ENCODE results near the gene ZDHHC8.

DNA sequence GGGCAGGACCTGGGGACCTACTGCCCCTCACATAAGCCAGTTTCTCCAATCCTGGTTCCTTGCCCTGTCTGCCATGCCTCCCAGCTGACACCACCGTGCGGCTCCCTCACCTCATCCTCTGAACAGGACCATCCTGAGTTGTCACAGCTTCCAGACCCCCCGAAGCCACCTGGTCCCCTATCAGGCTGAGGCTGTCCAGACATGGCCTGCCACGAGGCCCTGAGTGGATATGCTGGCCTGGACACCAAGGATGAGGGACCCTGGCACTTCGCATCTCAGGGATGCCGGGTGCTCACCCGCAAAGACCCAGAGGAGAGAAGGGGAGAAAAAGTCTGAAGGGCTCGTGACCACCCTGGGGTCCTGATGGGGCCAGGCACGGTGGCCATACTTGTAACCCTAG, 35.1 kb downstream of the ZDHHC8 start:
- TF ChIP-seq, protein P1, sequence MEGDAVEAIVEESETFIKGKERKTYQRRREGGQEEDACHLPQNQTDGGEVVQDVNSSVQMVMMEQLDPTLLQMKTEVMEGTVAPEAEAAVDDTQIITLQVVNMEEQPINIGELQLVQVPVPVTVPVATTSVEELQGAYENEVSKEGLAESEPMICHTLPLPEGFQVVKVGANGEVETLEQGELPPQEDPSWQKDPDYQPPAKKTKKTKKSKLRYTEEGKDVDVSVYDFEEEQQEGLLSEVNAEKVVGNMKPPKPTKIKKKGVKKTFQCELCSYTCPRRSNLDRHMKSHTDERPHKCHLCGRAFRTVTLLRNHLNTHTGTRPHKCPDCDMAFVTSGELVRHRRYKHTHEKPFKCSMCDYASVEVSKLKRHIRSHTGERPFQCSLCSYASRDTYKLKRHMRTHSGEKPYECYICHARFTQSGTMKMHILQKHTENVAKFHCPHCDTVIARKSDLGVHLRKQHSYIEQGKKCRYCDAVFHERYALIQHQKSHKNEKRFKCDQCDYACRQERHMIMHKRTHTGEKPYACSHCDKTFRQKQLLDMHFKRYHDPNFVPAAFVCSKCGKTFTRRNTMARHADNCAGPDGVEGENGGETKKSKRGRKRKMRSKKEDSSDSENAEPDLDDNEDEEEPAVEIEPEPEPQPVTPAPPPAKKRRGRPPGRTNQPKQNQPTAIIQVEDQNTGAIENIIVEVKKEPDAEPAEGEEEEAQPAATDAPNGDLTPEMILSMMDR (IDR thresholded peaks at IDR 0.05): no peak
- TF ChIP-seq EP300 (IDR thresholded peaks at IDR 0.05) (no peak), POLR2A (IDR thresholded peaks at IDR 0.05) (no peak)
